Stimulated activated naive CD8-positive, alpha-beta T cell treated with anti-CD3 and anti-CD28 coated beads, Interleukin-15, Interleukin-2, amounts not matched to agents 100 ng/mL and 50 ng/mL, for 24 hours (primary cell): ENCODE data around the gene PRKN.
A peak's percentile ranks its signal among the peaks of the same experiment; 100 is the strongest.
"Not testable (repeated sequence)": the region's sequence is repeated elsewhere in the genome, so short reads cannot be mapped to it uniquely, and the experiment has no call there.

Experiments used
- H3K27ac Mint-ChIP-seq: one replicate; pipeline ENCODE4 v1.8.0; 2021; ENCODE audit warnings: mild to moderate bottlenecking, mixed read lengths
- H3K27me3 Mint-ChIP-seq: one replicate; pipeline ENCODE4 v1.8.0; 2021; ENCODE audit warnings: mixed read lengths
- H3K36me3 Mint-ChIP-seq: one replicate; pipeline ENCODE4 v1.8.0; 2021; ENCODE audit warnings: low read depth, mixed read lengths
- H3K4me1 Mint-ChIP-seq: one replicate; pipeline ENCODE4 v1.8.0; 2021; ENCODE audit warnings: low read depth, mixed read lengths
- H3K4me3 Mint-ChIP-seq: one replicate; pipeline ENCODE4 v1.8.0; 2021; ENCODE audit warnings: mild to moderate bottlenecking, mixed read lengths
- H3K9me3 Mint-ChIP-seq: one replicate; pipeline ENCODE4 v1.8.0; 2021; ENCODE audit warnings: mixed read lengths

PRKN gene

DNA sequence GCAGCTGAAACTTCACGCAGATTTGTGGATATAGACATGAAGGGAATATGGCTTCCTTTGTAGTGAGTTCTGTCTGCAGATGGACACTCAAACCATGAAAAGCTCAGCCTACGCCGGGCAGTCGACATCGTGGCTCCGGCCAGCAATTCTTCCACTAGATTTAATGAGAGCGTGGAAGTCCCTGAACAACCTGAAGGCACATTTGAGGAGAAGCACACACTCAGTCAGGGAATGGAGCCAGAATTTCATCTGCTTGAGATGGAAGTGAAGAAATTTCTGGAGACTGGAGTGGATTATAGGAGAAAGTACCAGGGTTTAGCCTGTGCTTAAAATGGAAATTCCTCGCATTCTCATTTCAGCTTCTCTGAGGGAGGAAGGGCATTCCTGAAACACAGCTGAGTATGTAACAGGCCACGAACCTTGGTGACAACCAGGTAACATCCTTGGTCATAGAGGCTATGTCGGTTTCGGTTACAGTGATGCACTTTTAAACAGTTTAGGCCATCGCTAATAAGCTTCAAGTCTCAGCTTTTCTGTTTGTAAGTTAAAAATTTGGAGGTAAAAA, 1373.2 kb downstream of the PRKN start:
- H3K4me3 Mint-ChIP-seq, result no peak overlapping the region
- no peaks in the 10 kb centered on the region for H3K36me3 Mint-ChIP-seq
- no peaks in the 10 kb centered on the region for H3K27me3 Mint-ChIP-seq
- no peaks in the 10 kb centered on the region for H3K4me1 Mint-ChIP-seq
- no peaks in the 10 kb centered on the region for H3K9me3 Mint-ChIP-seq
- H3K27ac Mint-ChIP-seq, result no peak overlapping the region

DNA sequence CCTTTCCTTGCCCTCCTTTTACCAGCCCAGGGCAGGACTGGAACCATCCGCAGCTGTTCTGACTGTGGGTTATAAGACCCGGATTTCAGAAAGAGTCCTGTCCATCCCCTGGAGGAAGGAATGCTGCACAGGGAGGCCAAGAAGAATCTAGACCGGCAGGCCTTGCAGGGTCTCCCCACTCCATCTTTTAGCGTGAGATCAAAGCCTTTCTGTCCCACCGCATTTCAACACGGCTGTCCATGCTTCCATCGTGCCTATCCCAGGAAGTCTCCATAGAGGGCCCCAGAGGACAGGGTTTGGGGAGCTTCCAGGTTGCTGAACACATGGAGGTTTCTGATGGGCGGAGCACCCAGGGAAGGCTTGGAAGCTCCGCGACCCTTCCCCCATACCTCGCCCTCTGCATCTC, 1374.4 kb downstream of the PRKN start:
- no peaks in the 10 kb centered on the region for H3K4me1 Mint-ChIP-seq
- H3K36me3 Mint-ChIP-seq, result no peaks in the 10 kb centered on the region
- H3K9me3 Mint-ChIP-seq, result no peaks in the 10 kb centered on the region
- no peak overlapping the region for H3K27ac Mint-ChIP-seq
- no peak overlapping the region for H3K4me3 Mint-ChIP-seq
- no peaks in the 10 kb centered on the region for H3K27me3 Mint-ChIP-seq

DNA sequence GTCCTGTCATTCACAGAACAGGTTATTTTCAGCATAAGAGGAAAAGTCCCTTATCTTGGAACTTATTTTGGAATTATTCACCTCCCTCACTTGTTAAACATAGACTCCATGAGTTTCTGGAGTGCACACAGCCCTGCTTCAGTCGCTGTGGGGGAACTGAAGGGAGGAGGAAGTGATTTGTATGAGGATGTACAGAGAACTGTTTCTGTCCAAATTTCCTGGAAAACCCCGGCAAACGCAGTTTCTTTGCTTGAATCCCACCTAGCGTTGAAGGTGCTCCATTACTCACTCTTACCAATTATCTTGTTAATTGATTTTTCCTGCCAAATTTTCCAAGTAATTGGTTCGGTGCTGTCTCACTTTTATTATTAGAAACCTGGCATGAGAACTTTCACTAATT, 1375.7 kb downstream of the PRKN start:
- no peaks in the 10 kb centered on the region for H3K36me3 Mint-ChIP-seq
- H3K27ac Mint-ChIP-seq, result no peak overlapping the region
- H3K27me3 Mint-ChIP-seq, result no peaks in the 10 kb centered on the region
- no peaks in the 10 kb centered on the region for H3K9me3 Mint-ChIP-seq
- no peak overlapping the region for H3K4me3 Mint-ChIP-seq
- no peaks in the 10 kb centered on the region for H3K4me1 Mint-ChIP-seq

DNA sequence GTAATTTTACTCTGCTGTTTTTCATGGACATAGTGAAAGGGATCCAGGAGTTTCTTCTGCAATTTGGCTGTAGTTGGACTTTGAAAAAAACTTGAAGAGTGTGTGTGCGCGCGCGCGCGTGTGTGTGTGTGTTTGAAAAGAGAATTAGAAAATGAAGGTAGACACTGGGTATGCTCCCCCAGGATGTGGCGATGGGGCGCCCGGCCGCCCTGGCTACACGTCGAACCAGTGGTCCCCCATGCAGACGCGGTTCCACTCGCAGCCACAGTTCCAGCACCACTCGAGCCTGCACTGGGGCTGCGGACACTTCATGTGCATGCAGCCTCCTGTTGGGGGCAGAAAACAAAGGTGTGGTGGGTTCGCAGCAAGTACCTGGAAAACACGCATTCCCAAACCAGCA, 1377.7 kb downstream of the PRKN start:
- no peaks in the 10 kb centered on the region for H3K4me1 Mint-ChIP-seq
- no peaks in the 10 kb centered on the region for H3K36me3 Mint-ChIP-seq
- H3K4me3 Mint-ChIP-seq, result no peak overlapping the region
- no peaks in the 10 kb centered on the region for H3K9me3 Mint-ChIP-seq
- no peaks in the 10 kb centered on the region for H3K27me3 Mint-ChIP-seq
- peak overlapping the region; percentile 57 for H3K27ac Mint-ChIP-seq

DNA sequence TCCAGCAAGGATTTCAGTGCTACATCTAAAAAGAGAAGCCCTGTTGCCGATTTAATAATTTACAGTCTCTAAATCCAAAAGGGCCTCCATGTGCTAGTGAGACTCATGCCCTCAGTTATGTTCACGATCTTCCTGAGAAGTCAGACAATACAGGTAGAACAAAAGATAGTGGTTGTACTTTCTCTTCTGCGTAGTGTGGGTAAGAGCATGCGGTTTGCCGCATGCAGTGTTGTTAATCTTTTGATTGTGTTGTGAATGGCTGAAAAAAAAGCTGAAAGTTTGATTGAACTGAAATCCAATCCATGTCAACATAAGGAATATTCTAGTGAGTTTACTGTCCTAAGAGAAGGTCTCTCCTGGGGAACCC, 1379.0 kb downstream of the PRKN start:
- Mint-ChIP-seq H3K4me3 (no peak overlapping the region), H3K27me3 (no peaks in the 10 kb centered on the region), H3K36me3 (no peaks in the 10 kb centered on the region), H3K27ac (no peak overlapping the region), H3K9me3 (no peaks in the 10 kb centered on the region), H3K4me1 (no peaks in the 10 kb centered on the region)

DNA sequence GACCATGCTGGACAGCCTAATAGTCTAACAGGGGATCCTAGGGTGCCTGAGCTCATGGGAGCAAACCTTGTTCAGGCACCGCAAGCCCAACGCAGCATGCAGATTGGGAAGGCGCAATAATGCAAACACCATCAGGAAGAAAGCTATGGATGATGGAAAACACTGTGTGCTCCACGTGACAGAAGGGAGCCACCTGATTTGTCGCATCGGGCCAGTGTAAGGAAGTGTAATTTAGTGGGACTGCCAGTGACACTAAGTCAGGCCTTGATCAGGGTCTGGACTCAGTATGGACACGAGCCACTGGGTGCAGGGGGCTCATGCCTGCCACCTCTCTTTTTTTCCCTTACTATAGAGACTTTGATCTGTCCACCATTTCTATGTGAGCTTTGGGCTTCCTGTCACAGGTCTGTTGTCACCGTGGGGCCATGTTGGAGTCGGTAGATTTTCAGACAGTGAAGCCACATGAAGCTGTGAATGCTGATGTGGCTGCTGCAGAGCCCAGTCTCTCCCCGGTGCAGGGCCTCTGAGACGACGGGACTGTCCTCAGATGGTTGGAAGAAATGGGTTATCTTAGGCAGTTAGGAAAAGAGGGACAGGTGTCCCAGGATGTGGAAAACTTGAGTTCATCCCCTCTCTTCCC, 1379.5 kb downstream of the PRKN start:
- Mint-ChIP-seq H3K4me1 (no peaks in the 10 kb centered on the region), H3K27me3 (no peaks in the 10 kb centered on the region), H3K4me3 (no peak overlapping the region), H3K36me3 (no peaks in the 10 kb centered on the region), H3K27ac (no peak overlapping the region), H3K9me3 (no peaks in the 10 kb centered on the region)

DNA sequence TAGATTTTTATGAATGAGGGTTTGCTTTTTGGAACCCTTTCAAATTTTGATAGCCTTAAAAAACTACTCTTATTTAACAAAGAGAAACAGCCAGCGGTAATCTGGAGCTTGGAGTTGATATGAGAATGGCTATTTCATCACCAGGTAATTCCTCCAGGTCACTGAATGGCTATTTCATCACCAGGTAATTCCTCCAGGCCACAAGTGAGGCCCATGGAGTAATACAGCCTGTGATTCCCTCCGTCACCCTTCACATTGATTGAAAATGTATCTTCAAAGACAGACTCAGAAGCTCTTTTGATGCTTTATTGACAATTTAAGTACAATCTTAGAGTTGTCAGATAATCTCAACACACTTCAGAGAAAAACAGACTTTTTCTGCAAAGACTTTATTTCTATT, 1380.4 kb downstream of the PRKN start:
- no peaks in the 10 kb centered on the region for H3K27me3 Mint-ChIP-seq
- no peaks in the 10 kb centered on the region for H3K9me3 Mint-ChIP-seq
- H3K36me3 Mint-ChIP-seq, result no peaks in the 10 kb centered on the region
- H3K4me1 Mint-ChIP-seq, result no peaks in the 10 kb centered on the region
- no peak overlapping the region for H3K4me3 Mint-ChIP-seq
- H3K27ac Mint-ChIP-seq, result no peak overlapping the region

DNA sequence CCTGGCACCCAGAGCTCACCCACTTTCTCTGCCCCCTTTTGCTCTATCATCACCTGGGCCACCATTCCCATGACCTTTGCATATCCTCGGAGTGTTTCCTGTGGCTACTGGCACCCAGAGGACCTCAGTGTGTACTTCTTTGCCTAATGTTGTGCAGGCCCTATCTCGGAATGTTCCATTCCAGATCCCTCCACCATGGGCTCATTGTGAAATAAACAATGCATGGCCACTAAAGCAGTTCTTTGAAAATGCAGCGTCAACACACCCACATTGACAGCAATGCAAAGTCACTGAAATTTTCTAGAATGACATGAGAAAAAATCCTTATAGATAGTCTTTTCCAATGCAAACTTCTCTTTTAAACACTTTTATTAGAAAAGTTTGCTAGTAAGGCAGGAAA, 1380.8 kb downstream of the PRKN start:
- no peaks in the 10 kb centered on the region for H3K36me3 Mint-ChIP-seq
- H3K9me3 Mint-ChIP-seq, result no peaks in the 10 kb centered on the region
- H3K4me1 Mint-ChIP-seq, result no peaks in the 10 kb centered on the region
- no peak overlapping the region for H3K4me3 Mint-ChIP-seq
- H3K27ac Mint-ChIP-seq, result no peak overlapping the region
- no peaks in the 10 kb centered on the region for H3K27me3 Mint-ChIP-seq

DNA sequence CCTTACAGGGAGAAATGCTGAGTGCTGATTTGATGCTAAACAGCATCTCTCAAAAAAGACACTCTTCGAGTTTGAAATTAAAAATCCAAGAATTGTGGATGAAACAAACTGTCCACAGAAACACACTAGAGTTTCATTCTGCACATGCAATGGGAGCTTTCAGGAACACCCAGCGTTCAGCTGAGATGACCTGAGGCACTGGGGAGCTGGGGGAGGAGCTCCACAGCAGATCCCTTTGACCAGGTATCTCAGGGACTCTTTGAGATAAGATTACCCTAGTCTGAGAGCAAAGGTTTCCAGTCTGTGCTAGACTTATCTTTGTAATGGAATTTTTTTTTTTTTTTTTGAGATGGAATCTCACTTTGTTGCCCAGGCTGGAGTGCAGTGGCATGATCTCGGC, 1382.9 kb downstream of the PRKN start:
- Mint-ChIP-seq H3K4me1 (no peaks in the 10 kb centered on the region), H3K9me3 (no peaks in the 10 kb centered on the region), H3K27ac (no peak overlapping the region), H3K36me3 (no peaks in the 10 kb centered on the region), H3K27me3 (no peaks in the 10 kb centered on the region), H3K4me3 (no peak overlapping the region)

DNA sequence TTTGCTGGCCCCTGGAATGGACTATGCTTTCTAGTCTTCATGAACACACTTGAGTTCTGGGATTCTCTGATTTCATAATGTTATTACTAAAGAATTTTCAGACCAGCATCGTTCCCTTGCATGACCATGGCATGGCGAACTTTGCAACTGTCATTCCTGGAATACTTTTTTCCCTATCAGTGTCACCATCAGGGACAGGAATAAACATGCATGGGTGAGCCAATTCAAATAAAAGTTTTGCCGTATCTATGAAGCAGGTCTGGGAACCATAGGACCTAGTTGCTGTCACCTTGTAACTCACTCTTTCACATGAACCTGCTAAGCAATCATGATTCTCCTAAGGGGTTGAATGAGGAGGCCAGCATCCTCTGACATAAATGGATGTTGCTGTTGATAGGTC, 1385.5 kb downstream of the PRKN start:
- Mint-ChIP-seq H3K36me3 (no peaks in the 10 kb centered on the region), H3K9me3 (no peaks in the 10 kb centered on the region), H3K27me3 (no peaks in the 10 kb centered on the region), H3K4me1 (no peaks in the 10 kb centered on the region), H3K4me3 (no peak overlapping the region), H3K27ac (no peak overlapping the region)

DNA sequence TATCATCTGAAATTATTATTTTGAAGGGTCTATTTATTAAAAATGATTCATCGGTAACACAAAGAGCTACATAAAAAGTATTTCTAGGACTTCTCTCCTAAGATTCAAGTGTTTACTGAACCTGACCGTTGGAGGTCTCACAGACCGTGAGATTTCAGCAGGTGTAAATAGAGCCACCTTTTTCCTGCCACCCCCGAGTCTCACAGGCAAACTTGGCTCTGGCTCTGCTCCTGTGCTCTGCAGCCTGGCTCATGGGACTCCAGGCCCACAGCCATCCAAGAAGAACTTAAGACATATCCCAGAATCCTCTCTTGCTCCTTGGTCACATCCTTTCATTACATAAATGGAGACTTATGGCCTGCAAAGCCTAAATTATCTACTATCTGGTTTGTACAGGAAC, 1385.9 kb downstream of the PRKN start:
- no peak overlapping the region for H3K27ac Mint-ChIP-seq
- no peaks in the 10 kb centered on the region for H3K9me3 Mint-ChIP-seq
- no peak overlapping the region for H3K4me3 Mint-ChIP-seq
- H3K4me1 Mint-ChIP-seq, result no peaks in the 10 kb centered on the region
- no peaks in the 10 kb centered on the region for H3K27me3 Mint-ChIP-seq
- H3K36me3 Mint-ChIP-seq, result no peaks in the 10 kb centered on the region

DNA sequence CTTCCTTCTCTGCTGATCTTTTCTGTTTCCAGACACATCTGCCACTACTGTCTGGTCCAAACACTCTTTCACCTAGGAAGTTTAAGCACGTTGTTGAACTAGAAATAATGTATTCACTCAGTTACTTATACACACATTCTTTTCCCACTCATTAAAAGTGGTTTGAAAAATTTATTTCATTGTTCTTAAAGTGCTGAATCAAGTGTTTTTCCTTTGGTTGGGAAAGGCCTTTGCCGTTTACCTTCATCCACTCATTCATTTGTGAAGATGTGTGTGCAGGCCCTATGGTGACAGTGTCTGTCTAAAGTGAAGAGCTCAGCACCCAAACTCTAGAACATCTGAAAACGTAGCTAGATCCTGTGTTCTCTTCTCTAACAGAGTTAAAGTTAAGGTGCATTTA, 1389.6 kb downstream of the PRKN start:
- Mint-ChIP-seq H3K27me3 (no peaks in the 10 kb centered on the region), H3K9me3 (no peaks in the 10 kb centered on the region), H3K27ac (no peak overlapping the region), H3K4me1 (no peaks in the 10 kb centered on the region), H3K36me3 (no peaks in the 10 kb centered on the region), H3K4me3 (no peak overlapping the region)

DNA sequence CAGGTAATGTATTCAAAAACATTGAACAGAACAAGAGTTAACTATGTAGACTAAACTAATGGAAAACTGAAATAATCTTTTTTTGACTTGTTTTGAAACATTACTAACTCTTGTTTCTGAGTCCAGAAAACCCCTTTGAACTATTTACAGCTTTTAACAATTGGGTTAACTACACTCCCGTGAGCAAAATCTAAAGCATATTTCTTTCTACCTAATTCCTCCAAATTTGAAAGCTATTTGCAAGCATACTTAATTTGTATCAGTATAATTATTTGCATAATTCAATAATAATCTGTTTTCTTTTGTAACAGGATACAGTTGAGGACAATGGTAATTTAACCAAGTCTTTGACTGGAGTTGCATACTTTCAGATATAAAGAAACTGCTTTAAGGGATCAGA, 1391.1 kb downstream of the PRKN start:
- no peak overlapping the region for H3K4me3 Mint-ChIP-seq
- no peaks in the 10 kb centered on the region for H3K9me3 Mint-ChIP-seq
- no peaks in the 10 kb centered on the region for H3K4me1 Mint-ChIP-seq
- H3K27me3 Mint-ChIP-seq, result no peaks in the 10 kb centered on the region
- no peak overlapping the region for H3K27ac Mint-ChIP-seq
- no peaks in the 10 kb centered on the region for H3K36me3 Mint-ChIP-seq

DNA sequence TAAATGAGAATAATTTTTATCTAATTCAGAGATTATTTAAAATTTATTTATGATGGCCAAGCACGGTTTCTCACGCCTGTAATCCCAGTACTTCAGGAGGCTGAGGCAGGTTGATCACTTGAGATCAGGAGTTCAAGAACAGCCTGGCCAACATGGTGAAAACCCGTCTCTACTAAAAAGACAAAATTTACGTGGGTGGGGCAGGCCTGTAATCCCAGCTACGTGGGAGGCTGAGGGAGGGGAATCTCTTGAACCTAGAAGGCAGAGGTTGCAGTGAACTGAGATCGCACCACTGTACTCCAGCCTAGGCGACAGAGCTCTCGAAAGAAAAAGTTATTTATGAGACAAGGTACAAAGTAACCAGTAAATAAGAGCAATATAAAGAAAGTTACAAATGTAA, 1394.2 kb downstream of the PRKN start:
- H3K9me3 Mint-ChIP-seq, result no peaks in the 10 kb centered on the region
- H3K36me3 Mint-ChIP-seq, result no peaks in the 10 kb centered on the region
- H3K27ac Mint-ChIP-seq, result no peak overlapping the region
- no peaks in the 10 kb centered on the region for H3K4me1 Mint-ChIP-seq
- no peaks in the 10 kb centered on the region for H3K27me3 Mint-ChIP-seq
- H3K4me3 Mint-ChIP-seq, result no peak overlapping the region

DNA sequence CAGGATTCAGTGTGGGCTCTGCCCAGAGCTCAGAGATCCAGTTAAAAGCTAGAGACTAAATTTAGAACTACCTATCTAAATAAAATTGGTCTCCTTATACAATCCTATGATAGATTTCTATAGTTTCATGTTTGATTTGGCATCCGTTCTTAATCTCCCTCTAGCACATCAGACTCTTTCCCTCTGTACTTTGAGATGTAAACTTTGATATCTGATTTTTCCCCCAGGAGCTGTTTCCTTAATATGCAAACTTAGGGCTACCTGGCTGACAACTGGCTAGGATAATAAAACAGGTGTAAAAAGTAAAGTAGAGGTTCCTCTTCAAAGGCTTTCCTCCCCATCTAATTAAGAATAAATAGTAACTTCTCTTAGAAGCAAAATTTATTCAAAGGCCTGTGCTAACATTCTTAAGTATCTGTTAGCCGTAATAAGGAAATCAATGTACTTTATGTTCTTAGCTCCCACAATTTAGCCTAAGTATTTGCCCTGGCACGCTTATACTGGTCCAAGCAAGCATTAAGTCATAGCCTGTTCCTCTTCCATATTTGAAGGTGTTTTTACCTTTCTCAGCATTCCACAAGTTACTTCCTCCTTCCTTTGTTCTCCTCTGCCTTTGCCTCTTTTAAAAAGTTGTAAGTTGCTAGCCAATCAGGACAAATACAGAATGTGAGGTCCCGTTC, 1396.0 kb downstream of the PRKN start:
- not testable (repeated sequence) for H3K27ac Mint-ChIP-seq, H3K27me3 Mint-ChIP-seq, H3K4me3 Mint-ChIP-seq, H3K9me3 Mint-ChIP-seq, H3K4me1 Mint-ChIP-seq, H3K36me3 Mint-ChIP-seq

DNA sequence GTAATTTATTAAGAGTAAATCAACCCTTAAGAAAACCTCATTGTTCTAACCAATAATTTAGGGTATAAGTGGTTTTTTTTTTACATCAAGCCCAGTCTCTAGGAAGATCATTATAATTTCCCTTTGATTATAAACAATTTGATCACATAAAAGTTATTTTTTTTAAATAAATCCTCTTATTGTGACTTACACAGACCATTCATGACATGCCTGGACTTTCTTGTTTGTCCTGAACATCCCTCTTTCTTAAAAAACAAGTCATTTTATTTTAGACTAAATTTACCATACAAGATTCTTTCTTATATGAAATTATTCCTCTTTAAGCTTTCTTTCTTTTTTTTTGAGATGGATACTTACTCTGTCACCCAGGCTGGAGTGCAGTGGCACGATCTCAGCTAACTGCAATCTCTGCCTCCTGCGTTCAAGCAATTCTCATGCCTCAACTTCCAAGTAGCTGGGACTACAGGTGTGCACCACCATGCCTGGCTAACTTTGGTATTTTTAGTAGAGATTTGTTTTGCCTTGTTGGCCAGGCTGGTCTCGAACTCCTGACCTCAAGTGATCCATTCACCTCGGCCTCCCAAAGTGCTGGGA, 1400.1 kb downstream of the PRKN start:
- Mint-ChIP-seq H3K27me3 (no peaks in the 10 kb centered on the region), H3K4me1 (no peaks in the 10 kb centered on the region), H3K36me3 (no peaks in the 10 kb centered on the region), H3K27ac (no peak overlapping the region), H3K9me3 (peaks cover 9% of the 10 kb centered on the region), H3K4me3 (no peak overlapping the region)
